Measurements from ENCODE around the gene SPG11.

The SPG11 gene

GRCh38 chr15:44673639-44674038 lies 10.2 kb upstream of the SPG11 start:
- TF ChIP-seq CTCF (IDR thresholded peaks at IDR 0.05; ENCODE audit: insufficient read depth, low read depth, low read length, missing control alignments) = no peak
- no peak for DNase-seq (ENCODE audit: low read depth)

GRCh38 chr15:44670087-44670950 lies 6.9 kb upstream of the SPG11 start:
- H3K4me3 ChIP-seq (ENCODE audit: low read depth, low read length) = no peak overlapping the region
- DNase-seq (ENCODE audit: low read depth) = no peak
- no peak for TF ChIP-seq CTCF (IDR thresholded peaks at IDR 0.05; ENCODE audit: insufficient read depth, low read depth, low read length, missing control alignments)

More at GRCh38 chr15:44673639-44674038, 10.2 kb upstream of the SPG11 start:
- no peak overlapping the region for H3K4me3 ChIP-seq (ENCODE audit: low read depth, low read length)

GRCh38 chr15:44668921-44669320 lies 5.5 kb upstream of the SPG11 start:
- TF ChIP-seq CTCF (IDR thresholded peaks at IDR 0.05; ENCODE audit: insufficient read depth, low read depth, low read length, missing control alignments) = no peak
- H3K4me3 ChIP-seq (ENCODE audit: low read depth, low read length) = no peak overlapping the region
- DNase-seq (ENCODE audit: low read depth) = no peak

GRCh38 chr15:44667039-44667360 lies 3.5 kb upstream of the SPG11 start:
- H3K4me3 ChIP-seq (ENCODE audit: low read depth, low read length) = peak overlapping the region; percentile 49
- no peak for DNase-seq (ENCODE audit: low read depth)
- TF ChIP-seq CTCF (IDR thresholded peaks at IDR 0.05; ENCODE audit: insufficient read depth, low read depth, low read length, missing control alignments) = no peak

- peak; percentile 61 for DNase-seq (ENCODE audit: low read depth)
- TF ChIP-seq CTCF (IDR thresholded peaks at IDR 0.05; ENCODE audit: insufficient read depth, low read depth, low read length, missing control alignments) = no peak
- peak overlapping the region; percentile 49 for H3K4me3 ChIP-seq (ENCODE audit: low read depth, low read length)
Measured at GRCh38 chr15:44666210-44667038, 3.0 kb upstream of the SPG11 start.

GRCh38 chr15:44662478-44663409 lies 718 bp downstream of the SPG11 start:
- peak; percentile 94 for DNase-seq (ENCODE audit: low read depth)
- peak overlapping the region; percentile 91 for H3K4me3 ChIP-seq (ENCODE audit: low read depth, low read length)
- no peak for TF ChIP-seq CTCF (IDR thresholded peaks at IDR 0.05; ENCODE audit: insufficient read depth, low read depth, low read length, missing control alignments)

Measured in GM12865 (cell line).